OCI-LY3 (cell line): ENCODE results near the gene AGAP1.

ENCODE experiments used
- H2AFZ ChIP-seq: fragments of 200-600, 300-600 bp; shearing (Covaris generic); 2 replicates; pipeline ENCODE4 v1.6.0; 2014; ENCODE audit warnings: antibody characterized with exemption, low read depth, low read length
- H3K27ac ChIP-seq: fragments of 200-600, 300-600 bp; sonication (generic); 2 replicates; pipeline ENCODE4 v1.5.1; 2014; ENCODE audit warnings: mild to moderate bottlenecking, low read length, moderate library complexity, mixed read lengths
- H3K27me3 ChIP-seq: fragments of 200-600, 300-600 bp; sonication (generic); 2 replicates; pipeline ENCODE4 v1.6.1; 2014; ENCODE audit warnings: low read depth, low read length, mixed read lengths
- H3K36me3 ChIP-seq: fragments of 200-600, 300-600 bp; sonication (generic); replicated peaks from 2 replicates; pipeline ENCODE3; 2014; ENCODE audit warnings: low read depth, low read length, mixed read lengths
- H3K4me1 ChIP-seq: fragments of 300-600, 200-600 bp; sonication (generic); 2 replicates; pipeline ENCODE4 v1.6.1; 2014; ENCODE audit warnings: low read length, mixed read lengths
- H3K4me2 ChIP-seq: fragments of 200-600, 300-600 bp; sonication (generic); 2 replicates; pipeline ENCODE4 v1.6.1; 2014; ENCODE audit warnings: low read length, mixed read lengths
- H3K4me3 ChIP-seq: fragments of 300-600, 200-600 bp; sonication (generic); 2 replicates; pipeline ENCODE4 v1.5.1; 2014; ENCODE audit warnings: antibody characterized with exemption, mild to moderate bottlenecking, low read length, moderate library complexity
- H3K79me2 ChIP-seq: fragments of 300-600, 200-600 bp; shearing (Covaris generic); 2 replicates; pipeline ENCODE4 v1.6.1; 2014; ENCODE audit warnings: mild to moderate bottlenecking, low read length, mixed read lengths
- H3K9ac ChIP-seq: fragments of 300-600, 200-600 bp; shearing (Covaris generic); 2 replicates; pipeline ENCODE4 v1.6.0; 2014; ENCODE audit warnings: mild to moderate bottlenecking, low read length, moderate library complexity
- H3K9me3 ChIP-seq: fragments of 200-600, 300-600 bp; shearing (Covaris generic); 2 replicates; pipeline ENCODE4 v1.6.1; 2014; ENCODE audit warnings: low read length, mixed read lengths; ENCODE audit not compliant: insufficient read depth
- H4K20me1 ChIP-seq: fragments of 200-600, 300-600 bp; sonication (generic); 2 replicates; pipeline ENCODE4 v1.6.1; 2016; ENCODE audit warnings: low read length, mixed read lengths; ENCODE audit not compliant: insufficient read depth
- EZH2phosphoT487 ChIP-seq: fragments of 200-600 bp; shearing (Covaris generic); IDR thresholded peaks from 2 replicates; pipeline ENCODE4 v1.6.1; 2018; ENCODE audit warnings: antibody characterized with exemption, mixed run types, low read depth
- TF ChIP-seq, protein P1 (sequence below): fragments of 200-600, 300-600 bp; sonication (generic); IDR thresholded peaks from 2 replicates; pipeline ENCODE4 v1.5.1; 2014; ENCODE audit warnings: antibody characterized with exemption, low read length, low read depth

AGAP1 gene

GRCh38 chr2:235598532-235599531 is 105.0 kb downstream of the AGAP1 start:
- H3K4me3 ChIP-seq, result no peak overlapping the region
- H3K4me2 ChIP-seq, result no peak overlapping the region
- no peaks in the 10 kb centered on the region for H3K9me3 ChIP-seq
- H4K20me1 ChIP-seq, result no peaks in the 10 kb centered on the region
- H3K79me2 ChIP-seq, result no peaks in the 10 kb centered on the region
- H3K9ac ChIP-seq, result no peak overlapping the region
- TF ChIP-seq EZH2phosphoT487, result no peak
- TF ChIP-seq, protein P1, sequence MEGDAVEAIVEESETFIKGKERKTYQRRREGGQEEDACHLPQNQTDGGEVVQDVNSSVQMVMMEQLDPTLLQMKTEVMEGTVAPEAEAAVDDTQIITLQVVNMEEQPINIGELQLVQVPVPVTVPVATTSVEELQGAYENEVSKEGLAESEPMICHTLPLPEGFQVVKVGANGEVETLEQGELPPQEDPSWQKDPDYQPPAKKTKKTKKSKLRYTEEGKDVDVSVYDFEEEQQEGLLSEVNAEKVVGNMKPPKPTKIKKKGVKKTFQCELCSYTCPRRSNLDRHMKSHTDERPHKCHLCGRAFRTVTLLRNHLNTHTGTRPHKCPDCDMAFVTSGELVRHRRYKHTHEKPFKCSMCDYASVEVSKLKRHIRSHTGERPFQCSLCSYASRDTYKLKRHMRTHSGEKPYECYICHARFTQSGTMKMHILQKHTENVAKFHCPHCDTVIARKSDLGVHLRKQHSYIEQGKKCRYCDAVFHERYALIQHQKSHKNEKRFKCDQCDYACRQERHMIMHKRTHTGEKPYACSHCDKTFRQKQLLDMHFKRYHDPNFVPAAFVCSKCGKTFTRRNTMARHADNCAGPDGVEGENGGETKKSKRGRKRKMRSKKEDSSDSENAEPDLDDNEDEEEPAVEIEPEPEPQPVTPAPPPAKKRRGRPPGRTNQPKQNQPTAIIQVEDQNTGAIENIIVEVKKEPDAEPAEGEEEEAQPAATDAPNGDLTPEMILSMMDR, result no peak
- no peaks in the 10 kb centered on the region for H3K27me3 ChIP-seq
- no peaks in the 10 kb centered on the region for H3K4me1 ChIP-seq
- H2AFZ ChIP-seq, result no peak overlapping the region
- no peaks in the 10 kb centered on the region for H3K36me3 ChIP-seq
- H3K27ac ChIP-seq, result no peak overlapping the region

- Histone ChIP-seq H3K4me2 (no peak overlapping the region), H3K27ac (no peak overlapping the region), H3K36me3 (no peaks in the 10 kb centered on the region), H3K27me3 (no peaks in the 10 kb centered on the region), H3K79me2 (no peaks in the 10 kb centered on the region), H3K9me3 (no peaks in the 10 kb centered on the region), H2AFZ (no peak overlapping the region), H3K4me3 (no peak overlapping the region), H4K20me1 (no peaks in the 10 kb centered on the region), H3K9ac (no peak overlapping the region), H3K4me1 (no peaks in the 10 kb centered on the region)
- TF ChIP-seq EZH2phosphoT487, result no peak
- TF ChIP-seq, protein P1, result no peak
Measured at GRCh38 chr2:235599596-235600338, 105.9 kb downstream of the AGAP1 start.

GRCh38 chr2:235600406-235600805 is 106.6 kb downstream of the AGAP1 start:
- no peaks in the 10 kb centered on the region for H3K9me3 ChIP-seq
- no peaks in the 10 kb centered on the region for H4K20me1 ChIP-seq
- no peaks in the 10 kb centered on the region for H3K27me3 ChIP-seq
- H2AFZ ChIP-seq, result no peak overlapping the region
- no peak overlapping the region for H3K27ac ChIP-seq
- H3K36me3 ChIP-seq, result no peaks in the 10 kb centered on the region
- TF ChIP-seq, protein P1, result no peak
- no peak for TF ChIP-seq EZH2phosphoT487
- H3K4me1 ChIP-seq, result no peaks in the 10 kb centered on the region
- H3K4me3 ChIP-seq, result no peak overlapping the region
- no peak overlapping the region for H3K4me2 ChIP-seq
- H3K9ac ChIP-seq, result no peak overlapping the region
- no peaks in the 10 kb centered on the region for H3K79me2 ChIP-seq

DNA sequence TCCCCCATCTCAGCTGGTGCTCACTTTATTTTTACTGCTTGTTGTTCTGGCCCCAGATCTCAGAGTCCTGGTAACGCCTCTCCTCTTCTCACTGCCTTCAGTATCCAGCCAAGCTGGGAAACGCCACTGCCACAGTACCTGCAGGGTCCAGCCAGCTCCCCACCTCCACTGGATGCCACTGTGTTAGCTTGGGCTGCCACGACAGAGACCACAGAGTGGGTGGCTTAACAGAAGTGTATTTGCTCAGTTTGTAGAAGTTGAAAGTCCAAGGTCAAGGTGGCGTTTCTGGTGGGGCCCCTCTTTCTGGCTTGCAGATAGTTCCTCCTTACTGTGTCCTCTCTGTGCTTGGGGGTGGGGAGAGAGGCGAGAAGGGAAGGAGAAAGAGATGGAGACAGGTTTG is 107.1 kb downstream of the AGAP1 start:
- H3K27ac ChIP-seq, result no peak overlapping the region
- no peak overlapping the region for H2AFZ ChIP-seq
- H3K4me3 ChIP-seq, result no peak overlapping the region
- TF ChIP-seq EZH2phosphoT487, result no peak
- TF ChIP-seq, protein P1, result no peak
- no peak overlapping the region for H3K9ac ChIP-seq
- no peaks in the 10 kb centered on the region for H3K9me3 ChIP-seq
- no peak overlapping the region for H3K4me2 ChIP-seq
- no peaks in the 10 kb centered on the region for H4K20me1 ChIP-seq
- no peaks in the 10 kb centered on the region for H3K79me2 ChIP-seq
- no peaks in the 10 kb centered on the region for H3K36me3 ChIP-seq
- no peaks in the 10 kb centered on the region for H3K27me3 ChIP-seq
- no peaks in the 10 kb centered on the region for H3K4me1 ChIP-seq
